Measurements from ENCODE around the gene MCU.

DNA sequence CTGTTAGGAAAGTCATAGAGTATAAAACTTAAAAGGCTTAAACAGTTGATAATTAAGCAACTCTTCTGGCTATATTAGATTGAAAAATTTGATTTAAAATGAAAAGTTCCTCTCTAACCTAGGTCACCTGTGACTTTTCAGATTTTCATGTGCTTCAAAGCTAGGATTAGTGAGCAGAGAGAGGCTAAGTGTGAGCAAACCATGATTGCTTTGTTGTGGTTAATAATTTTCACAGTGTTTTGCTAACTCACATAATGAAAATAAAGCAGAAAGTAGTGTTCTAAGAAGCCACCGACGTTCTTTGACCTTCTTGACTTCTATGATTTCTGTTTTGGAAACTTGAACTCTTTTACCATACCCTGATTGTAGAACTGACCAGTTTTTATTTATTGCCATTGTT lies 126.1 kb downstream of the MCU start:
- TF ChIP-seq CTCF (IDR thresholded peaks at IDR 0.05) (no peak), POLR2A (IDR thresholded peaks at IDR 0.05) (no peak)
